Measurements from ENCODE around the gene DBX2. TPM values are rescaled to one million over a fixed set of nuclear protein-coding genes. Genes with fewer than 3 reads are reported as not detected.

DBX2 gene
- total RNA-seq, 1 donor from 2014 or later: not detected

GRCh38 chr12:45042599-45042998 is 8.3 kb downstream of the DBX2 start:
- Mint-ChIP-seq H3K4me3 (no peak overlapping the region), H3K4me1 (no peaks in the 10 kb centered on the region), H3K27ac (no peak overlapping the region), H3K36me3 (no peaks in the 10 kb centered on the region), H3K27me3 (ENCODE audit: insufficient read depth, low read depth) (peaks cover 37% of the 10 kb centered on the region), H3K9me3 (peaks cover 12% of the 10 kb centered on the region)
- H3K9ac ChIP-seq: no peak overlapping the region
- H3K4me3 ChIP-seq: no peak overlapping the region
- no peaks in the 10 kb centered on the region for H3K9me3 ChIP-seq (ENCODE audit: low read depth)
- no peaks in the 10 kb centered on the region for H3F3A ChIP-seq (ENCODE audit: low read depth)
- no peaks in the 10 kb centered on the region for H3K4me1 ChIP-seq
- H4K20me1 ChIP-seq (ENCODE audit: low read depth): no peaks in the 10 kb centered on the region
- H3K27me3 ChIP-seq: peaks cover 31% of the 10 kb centered on the region
- TF ChIP-seq EZH2phosphoT487 (IDR thresholded peaks at IDR 0.05) (no peak), EZH2 (IDR thresholded peaks at IDR 0.05) (no peak), CTCF (IDR thresholded peaks at IDR 0.05) (no peak)
- H3K27ac ChIP-seq: no peak overlapping the region
- no peak for DNase-seq (ENCODE audit: low spot score)
- no peak overlapping the region for H2AFZ ChIP-seq (replicated peaks)
- no peaks in the 10 kb centered on the region for H3K36me3 ChIP-seq
- H3K4me2 ChIP-seq: no peak overlapping the region
- no peaks in the 10 kb centered on the region for H3K79me2 ChIP-seq (ENCODE audit: low read depth)

- H2AFZ ChIP-seq (replicated peaks): no peak overlapping the region
- H3K4me3 ChIP-seq: no peak overlapping the region
- no peaks in the 10 kb centered on the region for H4K20me1 ChIP-seq (ENCODE audit: low read depth)
- peaks cover 3% of the 10 kb centered on the region for H3K4me1 ChIP-seq
- H3K9me3 Mint-ChIP-seq: peaks cover 12% of the 10 kb centered on the region
- TF ChIP-seq CTCF (IDR thresholded peaks at IDR 0.05): no peak
- no peak for TF ChIP-seq EZH2 (IDR thresholded peaks at IDR 0.05)
- no peak for TF ChIP-seq EZH2phosphoT487 (IDR thresholded peaks at IDR 0.05)
- H3K4me2 ChIP-seq: no peak overlapping the region
- H3K4me3 Mint-ChIP-seq: no peak overlapping the region
- H3K9ac ChIP-seq: no peak overlapping the region
- H3K36me3 ChIP-seq: peaks cover 2% of the 10 kb centered on the region
- no peak for DNase-seq (ENCODE audit: low spot score)
- H3F3A ChIP-seq (ENCODE audit: low read depth): no peaks in the 10 kb centered on the region
- no peaks in the 10 kb centered on the region for H3K9me3 ChIP-seq (ENCODE audit: low read depth)
- no peaks in the 10 kb centered on the region for H3K4me1 Mint-ChIP-seq
- no peak overlapping the region for H3K27ac ChIP-seq
- no peaks in the 10 kb centered on the region for H3K79me2 ChIP-seq (ENCODE audit: low read depth)
- peaks cover 15% of the 10 kb centered on the region for H3K27me3 ChIP-seq
- no peak overlapping the region for H3K27ac Mint-ChIP-seq
- H3K27me3 Mint-ChIP-seq (ENCODE audit: insufficient read depth, low read depth): peaks cover 25% of the 10 kb centered on the region
- no peaks in the 10 kb centered on the region for H3K36me3 Mint-ChIP-seq
These were observed 9.9 kb downstream of the DBX2 start for GRCh38 chr12:45040977-45041376.

GRCh38 chr12:45039757-45040156 is 11.1 kb downstream of the DBX2 start:
- H3K4me2 ChIP-seq: no peak overlapping the region
- TF ChIP-seq CTCF (IDR thresholded peaks at IDR 0.05) (no peak), EZH2 (IDR thresholded peaks at IDR 0.05) (no peak), EZH2phosphoT487 (IDR thresholded peaks at IDR 0.05) (no peak)
- no peak overlapping the region for H3K4me3 Mint-ChIP-seq
- no peak overlapping the region for H3K27ac ChIP-seq
- H3K79me2 ChIP-seq (ENCODE audit: low read depth): no peaks in the 10 kb centered on the region
- DNase-seq (ENCODE audit: low spot score): no peak
- peaks cover 22% of the 10 kb centered on the region for H3K27me3 Mint-ChIP-seq (ENCODE audit: insufficient read depth, low read depth)
- no peak overlapping the region for H2AFZ ChIP-seq (replicated peaks)
- peaks cover 2% of the 10 kb centered on the region for H3K36me3 ChIP-seq
- peaks cover 12% of the 10 kb centered on the region for H3K9me3 Mint-ChIP-seq
- H3K9ac ChIP-seq: no peak overlapping the region
- no peaks in the 10 kb centered on the region for H4K20me1 ChIP-seq (ENCODE audit: low read depth)
- H3K4me1 Mint-ChIP-seq: peaks cover 12% of the 10 kb centered on the region
- H3K4me1 ChIP-seq: peaks cover 15% of the 10 kb centered on the region
- H3K27ac Mint-ChIP-seq: no peak overlapping the region
- peaks cover 3% of the 10 kb centered on the region for H3K27me3 ChIP-seq
- no peak overlapping the region for H3K4me3 ChIP-seq
- no peaks in the 10 kb centered on the region for H3K9me3 ChIP-seq (ENCODE audit: low read depth)
- H3K36me3 Mint-ChIP-seq: no peaks in the 10 kb centered on the region
- peaks cover 12% of the 10 kb centered on the region for H3F3A ChIP-seq (ENCODE audit: low read depth)

Data from neural progenitor cell (in vitro differentiated cells).